ENCODE results near the gene MAST1. TPM values are rescaled to one million over a fixed set of nuclear protein-coding genes. Genes with fewer than 3 reads are reported as not detected.

The MAST1 gene
- total RNA-seq, 1 donor from 2014 or later, result 0.15 TPM

DNA sequence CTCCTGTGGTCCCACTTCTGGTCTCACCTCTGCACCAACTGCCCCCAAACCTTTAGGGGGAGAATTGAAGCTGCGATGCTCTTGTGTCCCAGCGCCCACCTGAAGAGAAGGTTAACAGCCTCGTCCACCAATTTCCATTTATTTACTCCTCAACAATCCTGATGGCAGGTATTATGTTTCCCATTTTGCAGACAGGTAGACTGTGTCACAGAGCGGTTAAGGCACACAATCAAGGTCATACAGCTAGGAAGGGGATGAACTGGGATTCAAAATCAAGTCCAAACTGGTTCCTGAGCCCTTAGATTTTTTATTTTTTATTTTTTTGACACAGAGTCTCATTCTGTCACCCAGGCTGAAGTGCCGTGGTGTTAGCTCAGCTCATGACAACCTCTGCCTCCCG lies 36.8 kb downstream of the MAST1 start:
- ATAC-seq (no peak), DNase-seq (no peak)
- H3K4me3 ChIP-seq, result no peak overlapping the region
- H3K27ac ChIP-seq, result no peak overlapping the region
- peaks cover 6% of the 10 kb centered on the region for H3K4me1 ChIP-seq
- intact Hi-C loops (cut with DNase I), result no loop called here
- H3K27me3 ChIP-seq (ENCODE audit: low read depth), result no peaks in the 10 kb centered on the region
- TF ChIP-seq, protein P1, sequence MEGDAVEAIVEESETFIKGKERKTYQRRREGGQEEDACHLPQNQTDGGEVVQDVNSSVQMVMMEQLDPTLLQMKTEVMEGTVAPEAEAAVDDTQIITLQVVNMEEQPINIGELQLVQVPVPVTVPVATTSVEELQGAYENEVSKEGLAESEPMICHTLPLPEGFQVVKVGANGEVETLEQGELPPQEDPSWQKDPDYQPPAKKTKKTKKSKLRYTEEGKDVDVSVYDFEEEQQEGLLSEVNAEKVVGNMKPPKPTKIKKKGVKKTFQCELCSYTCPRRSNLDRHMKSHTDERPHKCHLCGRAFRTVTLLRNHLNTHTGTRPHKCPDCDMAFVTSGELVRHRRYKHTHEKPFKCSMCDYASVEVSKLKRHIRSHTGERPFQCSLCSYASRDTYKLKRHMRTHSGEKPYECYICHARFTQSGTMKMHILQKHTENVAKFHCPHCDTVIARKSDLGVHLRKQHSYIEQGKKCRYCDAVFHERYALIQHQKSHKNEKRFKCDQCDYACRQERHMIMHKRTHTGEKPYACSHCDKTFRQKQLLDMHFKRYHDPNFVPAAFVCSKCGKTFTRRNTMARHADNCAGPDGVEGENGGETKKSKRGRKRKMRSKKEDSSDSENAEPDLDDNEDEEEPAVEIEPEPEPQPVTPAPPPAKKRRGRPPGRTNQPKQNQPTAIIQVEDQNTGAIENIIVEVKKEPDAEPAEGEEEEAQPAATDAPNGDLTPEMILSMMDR (IDR thresholded peaks at IDR 0.05), result no peak
- peaks cover 40% of the 10 kb centered on the region for H3K36me3 ChIP-seq
- no peaks in the 10 kb centered on the region for H3K9me3 ChIP-seq

DNA sequence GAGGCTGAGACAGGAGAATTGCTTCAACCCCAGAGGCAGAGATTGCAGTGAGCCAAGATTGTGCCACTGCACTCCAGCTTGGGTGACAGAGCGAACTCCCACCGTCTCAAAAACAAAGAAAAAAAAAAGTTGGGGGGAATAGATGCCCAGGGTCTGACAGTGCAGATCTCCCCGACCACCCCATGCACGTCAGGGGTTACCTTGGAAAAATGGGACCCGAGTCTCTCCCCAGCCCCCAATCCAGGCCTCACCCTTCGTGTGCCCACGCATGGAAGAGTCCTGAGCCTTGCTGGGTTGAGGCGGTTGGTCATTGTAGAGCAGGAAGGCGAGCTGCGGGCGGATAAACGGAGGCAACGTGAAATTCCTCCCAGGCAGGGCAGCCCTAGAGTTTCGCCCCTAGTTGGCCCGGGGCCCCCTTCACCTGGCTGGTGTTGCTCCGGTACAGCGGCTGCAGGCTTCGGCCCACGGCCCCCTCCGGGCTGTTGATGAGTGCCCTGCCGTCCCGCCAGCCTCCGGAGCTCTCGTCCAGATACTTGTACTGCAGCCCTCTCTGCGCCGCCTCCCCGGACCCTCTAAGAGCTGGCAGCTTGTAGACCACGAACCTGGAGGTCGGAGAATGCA lies 42.3 kb downstream of the MAST1 start:
- peak overlapping the region; percentile 95 for H3K27ac ChIP-seq
- peaks cover 33% of the 10 kb centered on the region for H3K4me1 ChIP-seq
- H3K9me3 ChIP-seq, result no peaks in the 10 kb centered on the region
- peak; percentile 29 to 49 for ATAC-seq
- H3K27me3 ChIP-seq (ENCODE audit: low read depth), result peaks cover 10% of the 10 kb centered on the region
- peak; percentile 74 for DNase-seq
- H3K4me3 ChIP-seq, result peak overlapping the region; percentile 84
- H3K36me3 ChIP-seq, result peaks cover 29% of the 10 kb centered on the region
- intact Hi-C loops (cut with DNase I), result no loop called here
- TF ChIP-seq, protein P1 (IDR thresholded peaks at IDR 0.05), result no peak

DNA sequence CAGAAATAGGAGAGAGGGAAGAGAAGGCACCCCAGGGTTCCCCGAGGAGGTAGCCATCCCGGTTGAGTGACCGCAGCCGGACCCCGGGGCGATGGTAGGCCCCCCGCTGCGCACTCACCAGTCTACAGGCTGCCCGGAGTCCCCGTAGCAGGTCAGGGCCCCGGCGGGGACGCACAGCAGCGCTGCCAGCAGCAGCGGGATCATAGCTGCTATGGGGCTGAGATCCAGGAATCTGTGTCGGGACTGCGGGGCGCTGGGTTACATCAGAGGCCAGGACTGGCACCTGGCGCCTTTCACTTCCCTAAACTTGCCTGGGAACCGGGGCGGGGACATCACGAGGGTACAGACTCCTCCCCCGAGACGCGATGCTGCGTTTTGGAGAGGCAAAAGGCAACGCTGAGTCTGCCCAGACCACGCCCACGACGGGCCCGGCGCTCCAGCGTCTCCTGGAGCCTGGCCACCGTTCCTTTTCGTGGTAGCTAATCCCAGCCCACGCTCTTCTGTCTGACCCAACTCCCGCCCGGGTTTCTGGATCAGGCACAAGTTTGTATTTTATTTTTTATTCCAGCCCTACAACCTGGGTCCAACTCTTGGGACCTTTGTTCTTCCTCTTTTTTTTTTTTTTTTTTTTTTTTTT lies 43.0 kb downstream of the MAST1 start, which contains the start of gene DNASE2:
Gene DNASE2, minus strand, starts transcription at position 278 of the 637 bp plus-strand sequence. Its CDS starts 74 bp downstream, at position 204.
- Histone ChIP-seq H3K4me3 (peak within 1 kb of the TSS; percentile 84), H3K27me3 (ENCODE audit: low read depth) (peaks cover 15% of the 10 kb centered on the region), H3K36me3 (peaks cover 23% of the 10 kb centered on the region), H3K9me3 (no peaks in the 10 kb centered on the region), H3K4me1 (peaks cover 38% of the 10 kb centered on the region), H3K27ac (peak within 1 kb of the TSS; percentile 95)
- DNase-seq (peak; percentile 99), ATAC-seq (peak; percentile 94 to 95)
- TF ChIP-seq, protein P1 (IDR thresholded peaks at IDR 0.05), result no peak
- intact Hi-C loops (cut with DNase I), result no loop called here

DNA sequence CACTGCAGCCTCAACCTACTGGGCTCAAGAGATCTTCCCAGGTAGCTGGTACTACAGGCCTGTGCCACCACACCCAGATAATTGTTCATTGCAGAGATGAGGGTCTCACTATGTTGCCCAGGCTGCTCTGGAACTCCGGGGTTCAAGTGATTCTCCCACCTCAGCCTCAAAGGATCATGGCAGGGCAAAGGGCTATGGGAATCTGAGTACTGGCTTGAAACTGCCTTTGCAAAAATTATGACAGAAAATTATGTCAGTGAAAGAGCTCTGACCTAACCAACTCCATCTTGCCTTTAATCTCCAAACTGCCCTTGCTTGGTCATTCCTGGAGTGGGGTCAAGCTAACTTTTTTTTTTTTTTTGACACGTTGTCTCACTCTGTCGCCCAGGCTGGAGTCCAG lies 44.3 kb downstream of the MAST1 start:
- Histone ChIP-seq H3K27me3 (ENCODE audit: low read depth) (peaks cover 15% of the 10 kb centered on the region), H3K9me3 (no peaks in the 10 kb centered on the region), H3K27ac (peak overlapping the region; percentile 95), H3K4me1 (peaks cover 38% of the 10 kb centered on the region), H3K36me3 (peaks cover 12% of the 10 kb centered on the region), H3K4me3 (no peak overlapping the region)
- intact Hi-C loops (cut with DNase I), result no loop called here
- DNase-seq (no peak), ATAC-seq (no peak)
- TF ChIP-seq, protein P1 (IDR thresholded peaks at IDR 0.05), result no peak

DNA sequence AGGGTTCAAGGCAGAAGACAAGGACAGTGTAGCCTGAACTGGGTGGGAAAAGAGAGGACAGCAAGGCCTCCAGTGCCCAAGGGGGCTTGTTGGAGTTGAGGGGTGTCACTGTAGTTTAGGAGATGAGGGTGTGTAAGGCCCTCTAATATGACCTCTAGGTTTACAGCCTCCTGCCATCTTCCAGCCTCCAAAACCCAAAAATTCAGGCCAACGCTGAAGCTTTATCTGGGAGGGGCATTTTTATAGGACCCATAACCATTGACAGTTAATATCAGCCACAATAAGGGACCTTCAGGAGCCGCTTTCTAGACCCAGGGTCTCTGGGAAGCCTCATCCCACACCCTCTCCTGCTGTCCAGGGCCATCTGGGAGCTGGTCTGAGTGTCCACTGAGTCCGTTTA lies 45.9 kb downstream of the MAST1 start:
- no peak overlapping the region for H3K27ac ChIP-seq
- H3K36me3 ChIP-seq, result no peaks in the 10 kb centered on the region
- TF ChIP-seq, protein P1 (IDR thresholded peaks at IDR 0.05), result no peak
- H3K4me3 ChIP-seq, result no peak overlapping the region
- no peaks in the 10 kb centered on the region for H3K9me3 ChIP-seq
- intact Hi-C loops (cut with DNase I), result no loop called here
- H3K27me3 ChIP-seq (ENCODE audit: low read depth), result peaks cover 15% of the 10 kb centered on the region
- peaks cover 38% of the 10 kb centered on the region for H3K4me1 ChIP-seq
- ATAC-seq, result no peak
- DNase-seq, result no peak
